H1 (cell line): Measurements from ENCODE around the gene COL5A2. TPM values are rescaled to one million over a fixed set of nuclear protein-coding genes. Genes with fewer than 3 reads are reported as not detected.

Source experiments
- CTCF ChIA-PET: fragments of 300-600 bp; sonication (Branson Sonifier 250); formaldehyde crosslinking; loops from one replicate; lab custom pipeline; 2021; ENCODE audit not compliant: partially characterized antibody; lab: Charles Lee
- POLR2A ChIA-PET: fragments of 300-600 bp; sonication (Branson Sonifier 250); formaldehyde crosslinking; loops from one replicate; lab custom pipeline; 2021; ENCODE audit warnings: inconsistent platforms; ENCODE audit not compliant: partially characterized antibody; lab: Charles Lee
- DNase-seq, 2 experiments: peaks; one replicate each; pipeline versions ENCODE4 v3.0.0 to v3.0.0-alpha.2; 2010 to 2022; ENCODE audit warnings: low spot score in 2 of 2, low read depth in 1 of 2, mixed read lengths in 1 of 2
- FAIRE-seq: peaks from 2 replicates; lab custom pipeline; 2011; peaks lifted over from hg19 to GRCh38; lab: Jason Lieb, UNC
- H2AFZ ChIP-seq: 2 replicates; pipeline ENCODE4 v1.8.1; 2012; ENCODE audit warnings: low read length, inconsistent platforms
- H2AK5ac ChIP-seq: 2 replicates; pipeline ENCODE4 v1.6.1; 2013; ENCODE audit warnings: low read depth, low read length
- H2BK120ac ChIP-seq: replicated peaks from 2 replicates; pipeline ENCODE3; 2013; ENCODE audit warnings: low read depth, low read length, inconsistent platforms
- H2BK12ac ChIP-seq: 2 replicates; pipeline ENCODE4 v1.6.1; 2013; ENCODE audit warnings: low read depth, low read length
- H2BK15ac ChIP-seq: 2 replicates; pipeline ENCODE4 v1.6.1; 2013; ENCODE audit warnings: low read length
- H2BK20ac ChIP-seq: 2 replicates; pipeline ENCODE4 v1.6.1; 2013; ENCODE audit warnings: low read length
- H2BK5ac ChIP-seq: 2 replicates; pipeline ENCODE4 v1.6.1; 2013; ENCODE audit warnings: low read depth, low read length
- H3K14ac ChIP-seq: 2 replicates; pipeline ENCODE4 v1.6.1; 2013; ENCODE audit warnings: inconsistent platforms; ENCODE audit not compliant: insufficient read length
- H3K18ac ChIP-seq: 2 replicates; pipeline ENCODE4 v1.6.1; 2013; ENCODE audit warnings: low read length; ENCODE audit errors: extremely low read depth
- H3K23ac ChIP-seq: 2 replicates; pipeline ENCODE4 v1.6.1; 2013; ENCODE audit warnings: inconsistent platforms; ENCODE audit not compliant: insufficient read length
- H3K23me2 ChIP-seq: 2 replicates; pipeline ENCODE4 v1.6.1; 2013; ENCODE audit warnings: low read depth, low read length
- H3K27ac ChIP-seq: 2 replicates; pipeline ENCODE4 v1.6.1; 2011; ENCODE audit warnings: low read depth, low read length, inconsistent platforms
- H3K27me3 ChIP-seq, 4 experiments: replicated peaks in 1 of 4; 1 replicate in 1 of 4; 2 replicates in 3 of 4; pipeline versions ENCODE4 v1.6.1 to v1.8.1; 2011 to 2013; ENCODE audit warnings: low read length in 3 of 4, mild to moderate bottlenecking in 3 of 4, inconsistent platforms in 2 of 4, mixed read lengths in 2 of 4, moderate library complexity in 1 of 4; ENCODE audit not compliant: control insufficient read depth in 3 of 4, insufficient read depth in 3 of 4; ENCODE audit errors: extremely low read depth in 1 of 4
- H3K36me3 ChIP-seq, 4 experiments: 2 replicates each; pipeline versions ENCODE4 v1.6.1 to v1.8.1; 2011 to 2013; ENCODE audit warnings: mild to moderate bottlenecking in 4 of 4, low read length in 3 of 4, moderate library complexity in 2 of 4, control low read depth in 1 of 4, inconsistent platforms in 1 of 4; ENCODE audit not compliant: insufficient read depth in 4 of 4, control insufficient read depth in 2 of 4
- H3K4ac ChIP-seq: replicated peaks from 2 replicates; pipeline ENCODE3; 2013; ENCODE audit warnings: low read length, low read depth, mixed read lengths, inconsistent platforms; ENCODE audit not compliant: insufficient read length
- H3K4me1 ChIP-seq, 4 experiments: replicated peaks in 1 of 4; 1 replicate in 1 of 4; 2 replicates in 3 of 4; pipeline versions ENCODE4 v1.6.1 to v1.8.1; 2011 to 2013; ENCODE audit warnings: low read length in 3 of 4, inconsistent platforms in 2 of 4, mixed read lengths in 1 of 4; ENCODE audit not compliant: insufficient read depth in 4 of 4, control insufficient read depth in 3 of 4
- H3K4me2 ChIP-seq, 2 experiments: 2 replicates each; pipeline versions ENCODE4 v1.6.1 to v1.8.1; 2011 to 2013; ENCODE audit warnings: low read depth in 2 of 2, low read length in 2 of 2, control low read depth in 1 of 2, inconsistent platforms in 1 of 2, mild to moderate bottlenecking in 1 of 2; ENCODE audit not compliant: insufficient read depth in 1 of 2
- H3K4me3 ChIP-seq, 4 experiments: fragments of 200-600, 300-600 bp in 1 of 4; sonication (generic), shearing (Covaris generic), sonication (Bioruptor Twin) in 1 of 4; 2 replicates each; pipeline versions ENCODE4 v1.5.1 to v1.8.1; 2011 to 2016; ENCODE audit warnings: low read length in 4 of 4, low read depth in 3 of 4, control low read depth in 2 of 4, inconsistent platforms in 2 of 4, mild to moderate bottlenecking in 2 of 4, mixed read lengths in 1 of 4, moderate library complexity in 1 of 4; ENCODE audit not compliant: insufficient read depth in 2 of 4; ENCODE audit errors: extremely low read depth in 1 of 4
- H3K56ac ChIP-seq: replicated peaks from 2 replicates; pipeline ENCODE3; 2013; ENCODE audit warnings: low read depth, mild to moderate bottlenecking, mixed read lengths, low read length, inconsistent platforms; ENCODE audit not compliant: insufficient read length
- H3K79me1 ChIP-seq: 2 replicates; pipeline ENCODE4 v1.6.1; 2013; ENCODE audit warnings: low read depth, low read length, control low read depth
- H3K79me2 ChIP-seq, 2 experiments: 2 replicates each; pipeline versions ENCODE4 v1.6.1 to v1.8.1; 2012 to 2013; ENCODE audit warnings: low read length in 2 of 2, mild to moderate bottlenecking in 2 of 2, inconsistent platforms in 1 of 2; ENCODE audit not compliant: insufficient read depth in 2 of 2, control insufficient read depth in 1 of 2
- H3K9ac ChIP-seq, 4 experiments: replicated peaks in 1 of 4; 1 replicate in 1 of 4; 2 replicates in 3 of 4; pipeline versions ENCODE4 v1.6.1 to v1.8.1; 2011 to 2013; ENCODE audit warnings: low read depth in 3 of 4, low read length in 3 of 4, control low read depth in 2 of 4, mild to moderate bottlenecking in 2 of 4, moderate library complexity in 2 of 4, inconsistent platforms in 1 of 4; ENCODE audit errors: extremely low read depth in 1 of 4
- H3K9me3 ChIP-seq, 2 experiments: 2 replicates each; pipeline versions ENCODE4 v1.6.1 to v1.8.1; 2012 to 2013; ENCODE audit warnings: mild to moderate bottlenecking in 2 of 2, moderate library complexity in 2 of 2, control low read depth in 1 of 2, inconsistent platforms in 1 of 2, low read depth in 1 of 2, low read length in 1 of 2, mixed read lengths in 1 of 2; ENCODE audit not compliant: insufficient read depth in 2 of 2
- H4K20me1 ChIP-seq, 2 experiments: replicated peaks in 1 of 2; 2 replicates each; pipeline versions ENCODE3 to v1.8.1; 2011 to 2013; ENCODE audit warnings: inconsistent platforms in 2 of 2, low read length in 2 of 2, mild to moderate bottlenecking in 1 of 2; ENCODE audit not compliant: insufficient read depth in 2 of 2, control insufficient read depth in 1 of 2
- H4K5ac ChIP-seq: 2 replicates; pipeline ENCODE4 v1.6.1; 2013; ENCODE audit warnings: low read length, low read depth, mixed read lengths, inconsistent platforms; ENCODE audit not compliant: insufficient read length
- H4K8ac ChIP-seq: 2 replicates; pipeline ENCODE4 v1.8.0; 2013; ENCODE audit warnings: mild to moderate bottlenecking, moderate library complexity, low read length, inconsistent platforms; ENCODE audit not compliant: insufficient read depth; ENCODE audit errors: extremely low read depth
- H4K91ac ChIP-seq: replicated peaks from 2 replicates; pipeline ENCODE3; 2013; ENCODE audit warnings: low read length, mixed read lengths, inconsistent platforms; ENCODE audit not compliant: insufficient read length
- CTBP2 ChIP-seq: IDR thresholded peaks from 2 replicates; pipeline ENCODE4 v1.7.0; 2011; ENCODE audit warnings: borderline replicate concordance, mild to moderate bottlenecking, moderate library complexity, mixed read lengths, low read length; ENCODE audit not compliant: insufficient read depth, insufficient read length
- E2F6 ChIP-seq: IDR thresholded peaks from 2 replicates; pipeline ENCODE4 v1.6.1; 2012; ENCODE audit warnings: inconsistent platforms
- GTF2F1 ChIP-seq: IDR thresholded peaks from 2 replicates; pipeline ENCODE4 v1.6.1; 2012; ENCODE audit warnings: low read depth, low read length, improper control_type of control experiment, borderline replicate concordance
- KDM5A ChIP-seq: fragments of 200-600 bp; IDR thresholded peaks from 2 replicates; pipeline ENCODE4 v1.7.1; 2012; ENCODE audit warnings: mild to moderate bottlenecking, low read length, inconsistent platforms, mixed read lengths
- MAFK ChIP-seq: IDR thresholded peaks from 2 replicates; pipeline ENCODE4 v1.6.1; 2012; ENCODE audit warnings: low read depth, mild to moderate bottlenecking, improper control_type of control experiment, low read length
- PHF8 ChIP-seq: fragments of 200-600 bp; sonication (generic); conservative IDR thresholded peaks from 2 replicates; pipeline ENCODE4 v1.7.1; 2012; ENCODE audit warnings: low read depth, mild to moderate bottlenecking, inconsistent platforms, low read length, moderate library complexity
- SP2 ChIP-seq: IDR thresholded peaks from 2 replicates; pipeline ENCODE4 v1.6.1; 2012; ENCODE audit warnings: mild to moderate bottlenecking, low read length, inconsistent platforms
- WGBS, 2 experiments: shearing (Covaris generic) in 1 of 2; methylation state at CpG; one replicate each; pipeline versions ENCODE4 v1.1.6 to v1.1.7; 2013 to 2015; ENCODE audit warnings: low lambda C conversion rate in 2 of 2, mixed read lengths in 2 of 2, inconsistent platforms in 1 of 2, low coverage in 1 of 2, missing lambda C conversion rate in 1 of 2; ENCODE audit not compliant: insufficient replicate concordance in 2 of 2, insufficient coverage in 1 of 2, insufficient read length in 1 of 2; ENCODE audit errors: extremely low coverage in 1 of 2, missing lambda C conversion rate in 1 of 2; 5-methylcytosine and 5-hydroxymethylcytosine counted together
- polyA plus RNA-seq, 7 experiments: library from polyadenylated mRNA; depleted of rRNA in 3 of 7; stranded (reverse) in 5 of 7; unstranded in 2 of 7; fragments of >200 nt in 5 of 7; fragments of 200-250 nt in 2 of 7; gene quantifications; 1 replicate in 5 of 7; 2 replicates in 1 of 7; 4 replicates in 1 of 7; pipeline versions ENCODE4 v1.2.1 to v1.2.3, GENCODE V29; 2011 to 2013; ENCODE audit warnings: missing spikeins in 2 of 7, mixed read lengths in 2 of 7
- total RNA-seq: library from RNA; stranded (reverse); fragmentation: NEBNext Ultra II Directional; extraction: Animal tissue kit (Norgen Biotek cat#: 25700); gene quantifications from 2 replicates; pipeline ENCODE4 v1.2.1, GENCODE V29; 2021

Gene COL5A2
- total and polyA plus RNA-seq, 2 of the 8 experiments (the other 6 are each of a cell fraction or from before 2014, with no cell fraction given): 4.7 to 24.2 TPM

GRCh38 chr2:189022492-189022891, 157.1 kb downstream of the COL5A2 start:
- H3K4me2 ChIP-seq: no peak overlapping the region
- H2BK20ac ChIP-seq: no peak overlapping the region
- no peak for FAIRE-seq
- H3K4me1 ChIP-seq: no peaks in the 10 kb centered on the region
- H3K4me3 ChIP-seq: no peak overlapping the region
- H3K36me3 ChIP-seq: no peaks in the 10 kb centered on the region
- POLR2A ChIA-PET: no interaction called here
- H4K8ac ChIP-seq: no peak overlapping the region
- H3K9ac ChIP-seq: no peak overlapping the region
- H3K27ac ChIP-seq: no peak overlapping the region
- H3K79me2 ChIP-seq: no peaks in the 10 kb centered on the region
- no peak for TF ChIP-seq MAFK
- no peak for TF ChIP-seq KDM5A
- no peak for TF ChIP-seq GTF2F1
- no peak for TF ChIP-seq SP2
- TF ChIP-seq CTBP2: no peak
- no peak for TF ChIP-seq PHF8
- no peak for TF ChIP-seq E2F6
- TF ChIP-seq, all 59 proteins: peak for 0
- Histone ChIP-seq H4K5ac (no peak overlapping the region), H2AFZ (no peak overlapping the region), H3K27me3 (no peaks in the 10 kb centered on the region), H4K20me1 (no peaks in the 10 kb centered on the region), H2BK15ac (no peak overlapping the region), H4K91ac (no peak overlapping the region), H2BK120ac (no peak overlapping the region), H3K79me1 (no peaks in the 10 kb centered on the region), H3K4ac (no peak overlapping the region), H2AK5ac (no peak overlapping the region), H3K9me3 (no peaks in the 10 kb centered on the region), H2BK5ac (no peak overlapping the region), H3K23ac (no peak overlapping the region), H2BK12ac (no peak overlapping the region), H3K23me2 (no peaks in the 10 kb centered on the region), H3K56ac (no peak overlapping the region), H3K18ac (no peak overlapping the region), H3K14ac (no peak overlapping the region)
- DNase-seq: no peak
- CTCF ChIA-PET: interaction anchor here (0.9 kb wide), 1 partner anchor 9 kb away, joined by 4 read pairs; no protein-coding TSS in a partner anchor
- WGBS, 2 experiments: 86% methylated on average over 3 of the region's 3 CpGs; no CpG with 5 or more reads in 1 of the 2 experiments
